HTR-8/SVneo (cell line): Measurements from ENCODE around the gene RAB11FIP4.

Experiments used
- DNase-seq: peaks from one replicate; pipeline ENCODE4 v3.0.0; 2011; ENCODE audit warnings: low spot score, mixed read lengths; ENCODE audit not compliant: insufficient read length
- FAIRE-seq: peaks from 2 replicates; lab custom pipeline; 2011; peaks lifted over from hg19 to GRCh38; lab: Jason Lieb, UNC

The RAB11FIP4 gene

DNA sequence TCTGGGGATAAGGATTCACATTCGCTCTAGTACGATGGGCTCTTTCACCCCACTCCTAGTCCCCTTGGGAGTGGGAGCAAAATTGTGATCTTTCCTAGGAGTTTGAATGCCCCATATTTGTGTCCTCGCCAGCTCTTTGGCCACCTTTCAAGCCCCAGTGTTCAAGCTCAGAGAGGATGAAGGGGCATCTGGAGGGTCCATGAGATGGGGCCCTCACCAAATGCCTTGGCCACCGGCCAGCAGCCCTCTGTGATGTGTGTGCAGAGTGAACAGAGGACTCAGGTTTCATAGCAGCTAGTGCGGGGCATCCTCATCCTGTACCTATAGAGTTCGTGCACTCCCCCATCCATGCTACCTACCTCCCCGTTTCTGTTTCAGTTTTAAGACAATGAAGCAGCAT is 140.6 kb downstream of the RAB11FIP4 start:
- no peak for DNase-seq
- no peak for FAIRE-seq

DNA sequence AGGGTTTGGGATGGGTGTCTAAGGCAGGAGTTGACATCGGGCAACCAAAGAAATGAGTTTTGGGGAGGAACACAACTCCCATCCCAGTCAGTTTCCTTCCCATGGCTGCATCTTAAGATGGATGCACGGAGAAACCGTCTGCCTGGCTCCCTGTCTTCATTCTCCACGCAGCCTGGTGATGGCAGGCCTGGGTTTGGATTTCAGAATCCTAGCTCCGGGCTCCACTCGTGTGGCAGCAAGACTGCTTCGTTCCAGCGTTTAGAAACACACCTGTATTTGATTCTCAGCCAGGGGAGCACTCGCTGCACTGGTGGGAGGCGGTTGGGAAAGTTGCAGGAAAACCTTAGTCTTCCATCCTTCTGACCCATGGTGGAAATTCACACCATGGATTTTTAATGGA is 141.1 kb downstream of the RAB11FIP4 start:
- DNase-seq (no peak), FAIRE-seq (no peak)

DNA sequence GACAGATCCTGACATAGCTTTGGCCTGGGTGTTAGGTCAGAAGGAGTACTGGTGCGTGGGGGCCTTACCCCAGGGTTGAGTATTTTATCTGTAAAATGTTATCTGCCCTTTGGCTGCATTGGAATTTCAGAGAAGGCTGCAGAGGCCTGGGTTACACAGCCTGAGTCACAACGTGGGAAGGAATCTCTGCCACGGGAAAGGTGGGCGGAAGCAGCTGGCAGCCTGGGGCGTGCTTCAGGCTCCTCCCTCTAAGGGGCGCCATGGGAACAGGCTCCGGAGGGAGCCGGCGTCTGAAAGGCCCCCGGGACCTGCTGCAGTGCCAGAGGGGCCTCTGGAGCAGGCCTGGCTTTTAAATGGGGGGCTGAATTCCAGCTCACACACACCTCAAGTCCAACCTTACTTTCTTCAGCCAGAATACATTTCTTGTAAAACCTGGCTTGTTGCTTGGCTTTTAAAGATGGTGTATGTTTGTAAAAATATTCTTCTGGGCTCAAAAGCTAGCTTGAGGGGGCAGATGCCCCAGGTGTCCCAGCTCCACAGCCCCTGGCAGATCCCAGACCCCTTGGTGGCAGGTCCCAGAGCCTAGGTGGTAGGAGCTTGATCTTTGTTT is 142.2 kb downstream of the RAB11FIP4 start:
- FAIRE-seq: peak; percentile 94
- peak; percentile 89 for DNase-seq

DNA sequence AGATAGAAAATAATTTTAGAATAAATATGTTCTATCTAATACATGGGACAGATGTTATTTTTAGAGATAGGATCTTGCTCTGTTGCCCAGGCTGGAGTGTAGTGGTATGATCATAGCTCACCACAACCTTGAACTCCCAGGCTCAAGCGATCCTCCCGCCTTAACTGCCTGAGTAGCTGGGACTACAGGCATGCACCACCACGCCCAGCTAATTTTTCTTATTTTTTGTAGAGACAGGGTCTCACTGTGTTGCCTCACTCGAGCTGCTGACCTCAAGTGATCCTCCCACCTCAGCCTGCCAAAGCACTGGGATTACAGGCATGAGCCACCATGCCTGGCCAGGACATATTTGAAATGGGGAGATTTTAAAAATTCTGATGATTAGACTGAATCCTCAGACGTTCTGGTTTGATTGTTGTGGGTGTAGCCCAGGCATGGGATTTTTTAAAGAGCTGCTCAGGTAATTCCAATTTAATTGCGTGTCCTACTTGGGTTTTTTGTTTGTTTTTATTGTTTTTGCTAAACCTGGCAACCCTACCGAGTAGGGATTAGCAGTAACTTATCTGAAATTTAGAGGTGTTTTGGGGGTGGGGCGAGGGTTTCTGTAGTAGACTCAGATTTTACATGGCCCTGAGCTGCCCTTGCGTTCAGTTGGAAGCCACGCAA is 142.9 kb downstream of the RAB11FIP4 start:
- FAIRE-seq: peak; percentile 46

DNA sequence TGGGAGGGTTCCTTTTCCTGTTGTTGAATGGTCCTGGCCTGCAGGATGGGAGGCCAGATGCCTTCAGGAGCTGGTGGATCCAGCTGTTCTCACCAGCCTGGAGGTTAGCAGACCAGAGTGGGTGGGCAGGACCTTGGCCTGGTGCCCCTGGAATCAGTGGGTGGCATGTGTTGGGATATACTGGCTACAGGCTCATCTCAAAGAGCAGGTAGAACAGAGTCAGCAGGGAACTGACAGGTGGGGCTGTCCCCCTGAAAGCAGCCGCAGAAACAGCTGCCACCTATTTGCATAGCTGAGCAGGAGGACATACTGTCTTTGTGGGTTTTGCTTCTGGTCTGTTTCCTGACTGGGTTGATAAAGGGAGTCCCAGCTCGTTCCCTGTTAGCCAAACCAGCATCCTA is 144.1 kb downstream of the RAB11FIP4 start:
- no peak for FAIRE-seq
- DNase-seq: no peak

More for the DNA sequence above, 142.9 kb downstream of the RAB11FIP4 start:
- DNase-seq: no peak

DNA sequence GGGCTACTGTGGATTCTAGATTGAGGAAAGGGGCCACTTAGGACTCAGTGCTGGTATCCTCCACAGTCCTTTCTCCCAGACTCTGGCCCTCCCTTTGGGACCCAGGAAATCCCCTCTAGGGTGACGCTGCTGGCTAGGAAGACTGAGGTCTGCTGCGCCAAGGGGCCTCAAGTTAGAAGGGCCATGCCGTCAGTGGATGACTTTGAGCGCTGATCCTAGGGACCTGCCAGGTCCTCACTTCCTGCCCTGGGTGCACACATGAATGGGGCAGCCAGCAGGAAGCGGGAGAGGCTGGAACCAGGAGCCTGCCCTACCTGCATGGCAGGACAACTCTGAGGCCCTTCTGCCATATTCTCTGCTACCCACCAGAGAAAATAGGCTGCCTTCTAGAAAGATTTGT is 145.0 kb downstream of the RAB11FIP4 start:
- FAIRE-seq (no peak), DNase-seq (no peak)

DNA sequence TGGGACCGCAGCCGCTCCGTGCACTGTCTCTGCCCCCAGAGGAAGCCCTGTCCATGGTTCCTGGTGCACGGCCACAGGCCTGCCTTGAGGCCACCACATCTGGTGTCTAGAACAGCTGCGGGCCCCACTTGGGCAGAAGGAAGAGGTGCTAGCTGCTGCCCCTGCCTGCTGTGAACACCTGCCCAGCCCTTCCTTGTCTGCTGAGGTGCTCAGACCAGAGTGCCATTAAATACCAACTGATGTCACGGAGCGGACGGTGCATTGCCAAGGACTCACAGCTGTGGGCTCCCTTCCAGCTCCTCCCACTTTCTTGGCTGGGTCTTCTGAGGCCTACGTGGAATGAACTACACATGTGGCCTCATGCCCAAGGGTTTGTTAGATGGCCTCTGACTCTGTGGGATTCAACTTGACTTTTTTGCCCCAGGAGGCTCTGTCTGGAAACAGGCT is 146.1 kb downstream of the RAB11FIP4 start:
- DNase-seq (no peak), FAIRE-seq (no peak)

DNA sequence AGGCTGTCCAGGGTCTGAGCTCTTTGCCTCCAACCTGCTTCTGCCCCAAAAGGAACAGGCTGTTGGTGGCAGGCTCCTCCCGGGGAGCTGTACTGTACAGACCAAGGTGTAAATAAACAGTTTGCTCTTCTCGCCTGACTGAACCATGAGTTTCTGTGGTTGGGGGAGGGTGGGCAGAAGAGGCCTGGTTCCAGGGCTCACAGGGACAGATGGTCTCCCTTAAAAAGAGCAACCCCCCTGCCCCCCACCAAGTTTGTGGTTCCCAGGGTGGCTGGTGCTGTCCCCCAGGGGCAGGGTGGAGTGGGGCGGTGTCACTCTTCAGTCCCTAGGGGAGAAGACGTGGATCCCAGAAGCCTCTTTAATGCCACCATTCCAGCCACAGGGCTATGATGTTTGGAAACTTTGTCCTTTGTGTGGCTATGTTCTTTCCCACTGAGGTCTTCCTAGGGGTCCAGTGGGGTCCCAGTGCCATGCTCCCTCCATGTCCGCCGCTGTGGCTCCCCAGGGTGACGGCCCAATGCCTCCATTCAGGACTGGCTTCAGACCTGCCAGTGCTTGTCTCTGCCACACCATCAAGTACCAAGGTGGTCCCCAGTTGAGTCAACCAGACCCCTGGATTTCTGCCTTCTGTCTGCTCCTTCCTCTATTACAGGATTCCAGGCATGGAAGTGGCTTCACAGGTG is 146.7 kb downstream of the RAB11FIP4 start:
- no peak for FAIRE-seq
- DNase-seq: no peak

DNA sequence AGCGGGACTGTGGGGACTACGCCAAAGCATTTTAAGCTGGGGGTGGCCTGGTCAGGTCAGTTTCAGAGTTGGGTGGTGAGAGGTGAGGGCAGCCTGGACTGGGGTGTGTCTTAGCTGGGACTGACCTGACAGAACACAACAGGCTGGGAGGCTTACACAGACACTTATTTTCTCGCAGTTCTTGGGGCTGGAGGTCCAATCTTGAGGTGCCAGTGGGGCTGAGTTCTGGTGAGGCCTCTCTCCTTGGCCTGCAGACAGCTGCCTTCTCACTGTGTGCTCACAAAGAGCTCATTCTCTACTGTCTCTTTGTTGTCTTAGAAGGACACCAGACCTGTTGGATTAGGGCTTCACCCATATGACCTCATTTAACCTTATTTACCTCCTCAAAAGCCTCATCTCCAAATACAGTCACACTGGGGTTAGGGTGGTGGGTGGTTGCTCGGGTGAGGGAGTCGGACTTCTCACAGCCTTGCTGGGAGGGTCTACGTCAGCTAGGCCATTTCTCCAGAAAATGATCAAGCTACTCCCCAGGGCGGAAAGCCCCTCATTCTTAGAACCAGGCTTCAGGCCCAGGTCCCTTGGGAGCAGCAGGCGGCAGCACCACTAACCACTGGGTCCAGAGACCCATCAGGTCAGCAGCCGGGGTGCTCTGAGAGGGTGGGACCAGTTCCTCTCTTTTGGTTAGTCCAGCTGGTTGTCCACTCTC is 149.3 kb downstream of the RAB11FIP4 start:
- no peak for DNase-seq
- no peak for FAIRE-seq

DNA sequence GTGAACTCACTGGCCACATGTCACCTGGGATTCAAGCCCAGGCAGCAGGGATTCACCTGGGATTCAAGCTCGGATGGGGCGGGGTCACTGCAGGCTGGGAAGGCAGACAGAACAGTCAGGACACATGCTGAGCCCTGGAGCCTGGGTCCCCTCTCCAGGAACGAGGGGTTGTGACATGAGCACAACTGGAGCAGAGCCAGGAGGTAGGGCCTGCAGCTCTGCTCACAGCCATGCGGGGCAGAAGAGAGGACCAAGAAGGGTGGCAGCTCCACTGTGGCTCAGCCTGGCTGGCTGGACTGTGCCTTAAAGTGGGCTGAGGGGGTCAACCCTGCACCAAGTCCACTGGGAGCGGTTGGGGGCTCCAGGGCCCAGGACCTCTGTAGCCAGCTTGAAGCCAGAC is 150.1 kb downstream of the RAB11FIP4 start:
- no peak for FAIRE-seq
- no peak for DNase-seq

DNA sequence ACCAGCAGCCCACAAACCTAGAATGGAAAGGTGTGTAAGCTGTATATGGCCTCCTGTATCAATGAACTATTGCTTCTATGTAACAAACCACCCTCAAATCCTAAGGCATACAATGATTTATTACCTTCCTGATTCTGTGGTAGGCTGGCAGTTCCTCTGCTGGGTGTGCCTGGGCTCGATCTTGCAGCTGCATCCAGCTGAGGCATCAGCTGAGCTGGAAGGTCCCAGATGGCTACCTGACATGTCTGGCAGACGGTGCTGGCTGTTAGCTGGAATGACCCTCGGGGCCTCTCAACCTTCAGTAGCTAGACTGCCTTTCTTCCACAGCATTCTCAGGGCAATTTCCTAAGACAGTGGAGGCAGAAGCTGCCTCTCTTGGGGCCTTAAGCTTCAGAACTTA is 152.7 kb downstream of the RAB11FIP4 start:
- DNase-seq: no peak
- no peak for FAIRE-seq

DNA sequence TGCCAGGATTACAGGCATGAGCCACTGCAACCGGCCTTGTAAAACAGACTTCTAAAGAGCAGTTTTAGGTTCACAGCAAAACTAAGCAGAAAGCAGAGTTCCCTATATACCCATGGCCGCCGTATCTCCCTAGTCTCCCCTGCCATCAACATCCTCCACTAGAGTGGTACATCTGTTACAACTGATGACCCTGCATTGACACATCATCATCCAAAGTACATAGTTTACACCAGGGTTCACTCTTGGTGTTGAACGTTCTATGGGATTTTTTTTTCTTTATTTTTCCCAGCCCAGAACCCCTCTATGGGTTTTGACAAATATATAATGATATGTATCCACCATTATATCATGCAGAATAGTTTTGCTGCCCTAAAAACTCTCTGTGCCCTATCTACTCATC is 155.2 kb downstream of the RAB11FIP4 start:
- DNase-seq (no peak), FAIRE-seq (no peak)

DNA sequence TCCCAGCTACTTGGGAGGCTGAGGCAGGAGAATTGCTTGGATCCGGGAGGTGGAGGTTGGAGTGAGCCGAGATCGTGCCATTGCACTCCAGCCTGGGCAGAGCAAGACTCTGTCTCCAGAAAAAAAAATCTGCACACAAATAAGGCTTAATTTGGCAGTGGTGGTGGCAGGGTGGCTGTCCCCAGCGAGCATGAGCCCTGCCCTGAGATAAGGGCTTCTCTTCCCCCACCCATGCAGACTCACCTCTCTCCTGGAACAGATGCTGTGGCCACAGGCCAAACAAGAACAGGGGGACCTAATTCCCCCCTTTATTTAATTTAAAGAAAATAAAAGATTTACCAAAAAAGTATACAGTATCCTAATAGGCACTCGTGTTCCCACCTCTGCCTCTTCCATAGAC is 157.2 kb downstream of the RAB11FIP4 start:
- FAIRE-seq (no peak), DNase-seq (no peak)

DNA sequence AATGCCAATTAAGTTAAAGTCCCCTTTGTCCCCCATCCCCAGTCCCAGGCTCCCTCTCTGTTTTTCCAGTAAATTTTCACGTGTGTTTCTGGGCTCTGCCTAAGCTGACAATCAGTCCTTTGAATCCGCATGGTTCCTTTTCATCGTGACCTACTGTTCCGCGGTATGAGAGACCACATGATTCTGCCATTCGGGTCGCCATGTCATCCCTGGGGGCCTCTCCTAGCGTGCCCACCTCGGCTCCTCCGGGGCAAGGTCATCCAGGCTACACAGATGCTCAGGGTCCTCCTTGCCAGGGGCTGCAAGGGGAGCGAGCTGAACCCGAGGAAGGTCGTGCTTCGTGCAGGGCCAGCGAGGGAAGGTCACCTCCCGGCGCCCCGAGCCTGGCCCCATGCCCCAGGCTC is 157.6 kb downstream of the RAB11FIP4 start:
- DNase-seq: no peak
- FAIRE-seq: no peak

DNA sequence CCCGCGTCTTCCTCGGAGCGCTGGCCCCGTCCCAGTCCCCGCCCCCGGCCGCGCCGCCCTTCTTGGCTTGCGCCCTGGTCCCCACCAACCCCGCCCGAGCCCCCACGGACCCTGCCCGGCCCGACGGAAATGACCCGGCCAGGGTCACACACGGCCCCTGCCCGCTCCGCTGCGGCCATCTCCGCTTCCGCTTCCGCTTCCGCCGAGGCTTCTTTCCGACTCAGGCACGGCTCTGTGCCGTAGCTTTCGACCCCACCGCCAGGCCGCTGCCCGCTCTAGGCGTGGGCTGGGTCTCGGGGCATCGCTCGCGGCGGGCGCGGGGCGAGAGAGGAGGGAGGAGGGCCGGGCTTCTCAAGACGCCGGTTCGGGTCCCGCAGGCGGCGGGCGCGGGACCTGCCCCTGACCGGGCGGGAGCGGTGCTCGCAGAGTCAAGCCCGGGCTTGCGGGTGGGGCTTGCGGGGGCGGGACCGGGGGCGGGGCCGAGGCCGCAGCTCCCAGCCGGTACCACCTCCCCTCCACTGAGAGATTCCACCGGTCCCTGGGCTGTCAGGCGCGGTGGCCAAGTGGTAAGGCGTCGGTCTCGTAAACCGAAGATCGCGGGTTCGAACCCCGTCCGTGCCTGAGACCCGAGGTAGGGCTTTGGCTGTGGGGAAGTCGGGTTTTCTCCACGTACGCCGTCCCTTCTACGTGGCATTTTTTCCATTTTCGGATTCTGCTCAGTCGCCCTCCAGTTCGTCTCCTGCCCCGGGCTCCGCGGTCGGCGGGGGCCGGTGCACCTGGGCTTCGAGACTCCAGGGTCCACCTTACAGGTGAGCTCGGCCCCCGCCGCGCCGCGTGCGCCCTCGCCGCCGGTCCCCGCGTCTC is 158.3 kb downstream of the RAB11FIP4 start:
- DNase-seq (peak; percentile 88), FAIRE-seq (peak; percentile 92)

DNA sequence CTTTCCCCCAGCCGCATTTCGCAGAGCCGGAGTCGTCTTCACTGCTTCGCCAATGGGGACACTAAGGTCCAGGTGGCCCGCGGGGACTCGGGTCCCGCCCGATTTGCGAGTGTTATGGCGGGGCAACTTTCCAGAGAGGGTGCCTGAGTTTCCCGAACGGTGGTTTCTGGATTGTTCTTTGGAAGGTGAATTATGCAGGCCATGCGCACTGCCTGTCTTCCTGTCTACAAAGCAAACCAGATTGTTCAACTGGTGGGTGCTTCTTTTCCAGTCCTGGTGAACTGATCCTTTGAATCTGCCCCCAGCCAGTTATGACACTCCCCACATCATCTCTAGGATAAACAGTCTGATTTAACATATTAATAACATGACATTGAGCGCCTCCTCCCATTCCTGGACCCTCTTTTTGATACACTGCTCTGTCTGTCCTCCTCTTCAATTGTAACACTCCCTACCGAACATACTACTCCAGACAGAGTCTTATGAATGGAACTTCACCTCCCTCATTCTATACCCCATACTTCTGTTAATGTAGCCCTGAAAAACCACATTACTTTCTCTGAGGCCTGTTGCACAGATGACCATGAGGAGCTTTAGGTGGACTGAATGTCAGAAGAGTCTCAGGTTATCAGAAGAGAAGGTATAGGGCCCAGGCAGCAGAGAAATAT is 159.0 kb downstream of the RAB11FIP4 start:
- FAIRE-seq: no peak

DNA sequence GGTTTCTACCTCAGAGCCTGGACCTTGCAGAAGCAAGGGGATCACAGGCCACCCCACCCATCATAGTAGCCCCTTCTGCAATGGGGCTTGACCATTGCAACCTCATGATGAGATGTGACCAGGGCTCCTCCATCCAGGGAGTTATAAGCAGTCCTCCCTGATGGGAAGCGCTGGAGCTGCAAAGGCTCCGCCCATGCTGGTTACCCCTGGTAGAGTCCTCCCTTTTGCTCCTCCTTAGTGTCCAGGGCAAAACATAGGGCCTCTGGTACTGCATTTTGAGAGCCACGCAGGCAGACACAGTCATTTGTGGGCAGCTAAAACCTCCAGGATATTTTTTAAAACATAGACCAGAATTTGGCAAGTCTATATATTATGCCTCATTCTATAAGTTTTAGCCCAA is 161.1 kb downstream of the RAB11FIP4 start:
- DNase-seq (no peak), FAIRE-seq (no peak)

More for the DNA sequence above, 159.0 kb downstream of the RAB11FIP4 start:
- no peak for DNase-seq

DNA sequence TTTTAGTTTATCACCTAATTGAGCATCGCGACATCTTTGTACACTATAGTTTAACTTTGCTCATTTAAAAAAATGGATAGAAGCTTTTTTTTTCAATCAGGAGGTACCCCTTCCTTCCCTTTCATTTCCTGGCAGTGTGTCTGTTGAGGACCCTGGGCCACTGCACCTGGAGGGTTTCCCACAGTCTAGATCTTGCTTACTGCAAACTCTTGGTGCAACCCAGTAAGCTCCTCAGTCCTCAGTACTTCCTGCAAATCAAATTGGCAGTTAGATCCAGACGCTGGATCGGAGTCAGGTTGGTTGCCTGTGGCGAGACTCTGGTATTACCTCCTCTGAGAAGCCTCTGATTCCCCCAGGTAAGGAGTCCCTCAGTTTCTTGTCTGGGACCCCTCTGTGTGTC is 162.0 kb downstream of the RAB11FIP4 start:
- FAIRE-seq (no peak), DNase-seq (no peak)

DNA sequence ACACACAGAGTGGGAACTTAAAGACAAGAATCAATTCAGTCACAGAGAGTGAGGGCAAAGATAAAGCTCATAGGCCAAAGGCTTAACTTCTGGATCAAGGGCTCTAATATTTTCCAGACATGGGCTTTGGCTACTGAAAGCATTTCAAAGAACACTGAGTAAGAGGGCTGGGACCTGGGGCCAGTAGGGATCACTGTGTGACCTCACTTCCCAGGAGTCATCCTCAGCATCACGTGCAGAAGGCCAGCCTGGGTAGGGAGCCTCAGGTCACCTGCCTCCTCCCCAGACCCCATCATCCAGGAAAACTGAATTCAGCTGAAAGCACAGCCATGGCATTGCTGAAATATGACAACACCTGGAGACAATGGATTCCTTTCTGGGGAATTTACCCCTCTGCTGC is 163.5 kb downstream of the RAB11FIP4 start:
- FAIRE-seq (no peak), DNase-seq (no peak)
